Cardiac muscle cell (in vitro differentiated cells and primary cell): ENCODE data around the gene APEH. TPM values are rescaled to one million over a fixed set of nuclear protein-coding genes. Genes with fewer than 3 reads are reported as not detected.

Source experiments
- DNase-seq, 2 donors: peaks; one replicate each; pipeline versions ENCODE4 v3.0.0 to v3.0.0-alpha.2; 2010 to 2017; ENCODE audit warnings: low read depth in 1 of 2, low spot score in 1 of 2
- H3K27ac ChIP-seq: fragments of 200-600 bp; sonication (generic); 2 replicates; pipeline ENCODE4 v1.5.1; 2016
- H3K27me3 ChIP-seq: fragments of 200-600 bp; sonication (generic); 2 replicates; pipeline ENCODE4 v1.6.0; 2016; ENCODE audit warnings: control low read depth
- H3K36me3 ChIP-seq: fragments of 200-600 bp; sonication (generic); 2 replicates; pipeline ENCODE4 v1.5.1; 2016; ENCODE audit warnings: control low read depth
- H3K4me1 ChIP-seq: fragments of 200-600 bp; sonication (generic); 2 replicates; pipeline ENCODE4 v1.8.1; 2017; ENCODE audit warnings: low read depth, mild to moderate bottlenecking, mixed run types
- H3K4me3 ChIP-seq: fragments of 200-600 bp; sonication (generic); 2 replicates; pipeline ENCODE4 v1.5.1; 2016; ENCODE audit warnings: mild to moderate bottlenecking
- H3K9me3 ChIP-seq: fragments of 200-600 bp; sonication (generic); 2 replicates; pipeline ENCODE4 v1.5.1; 2017; ENCODE audit warnings: low read depth, mild to moderate bottlenecking, control low read depth
- polyA plus RNA-seq: library from polyadenylated mRNA; unstranded; fragments of >200 nt; fragmentation: Nextera tagmentation; extraction: Ambion mirVana; gene quantifications from 2 replicates; pipeline ENCODE4 v1.2.1, GENCODE V29; 2016
- total RNA-seq: library from RNA; depleted of rRNA; stranded (reverse); fragments of >200 nt; gene quantifications from 2 replicates; pipeline ENCODE4 v1.2.3, GENCODE V29; 2016
- TF ChIP-seq, protein P1 (sequence below): IDR thresholded peaks from 2 replicates; pipeline ENCODE4 v1.5.1; 2012; ENCODE audit warnings: low read depth, mild to moderate bottlenecking, low read length

Gene APEH
- total and polyA plus RNA-seq, 2 experiments from 2014 or later: 165 to 216 TPM

DNA sequence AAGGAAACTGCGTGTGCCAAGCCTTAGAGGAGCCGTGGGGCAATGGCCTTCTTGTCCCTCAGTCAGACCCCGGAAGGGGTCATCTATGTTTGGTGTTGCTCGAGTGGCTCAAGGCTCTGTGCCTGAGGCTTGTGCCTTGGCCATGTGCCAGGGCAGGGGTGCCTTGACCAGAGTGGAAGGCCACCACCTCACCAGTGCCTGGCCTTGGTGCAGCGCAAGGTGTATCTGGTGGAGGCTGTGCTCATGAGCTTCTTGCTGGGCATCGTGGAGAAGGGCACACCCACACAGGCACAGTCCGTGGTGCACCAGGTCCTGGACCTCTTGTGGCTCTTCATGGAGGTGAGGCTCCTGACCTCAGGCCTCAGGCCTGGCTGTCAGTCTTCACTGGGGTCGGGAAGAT is 25.9 kb downstream of the APEH start:
- DNase-seq: no peak
- H3K4me3 ChIP-seq: no peak overlapping the region
- H3K36me3 ChIP-seq: no peaks in the 10 kb centered on the region
- H3K27ac ChIP-seq: no peak overlapping the region
- H3K27me3 ChIP-seq: no peaks in the 10 kb centered on the region
- TF ChIP-seq, protein P1, sequence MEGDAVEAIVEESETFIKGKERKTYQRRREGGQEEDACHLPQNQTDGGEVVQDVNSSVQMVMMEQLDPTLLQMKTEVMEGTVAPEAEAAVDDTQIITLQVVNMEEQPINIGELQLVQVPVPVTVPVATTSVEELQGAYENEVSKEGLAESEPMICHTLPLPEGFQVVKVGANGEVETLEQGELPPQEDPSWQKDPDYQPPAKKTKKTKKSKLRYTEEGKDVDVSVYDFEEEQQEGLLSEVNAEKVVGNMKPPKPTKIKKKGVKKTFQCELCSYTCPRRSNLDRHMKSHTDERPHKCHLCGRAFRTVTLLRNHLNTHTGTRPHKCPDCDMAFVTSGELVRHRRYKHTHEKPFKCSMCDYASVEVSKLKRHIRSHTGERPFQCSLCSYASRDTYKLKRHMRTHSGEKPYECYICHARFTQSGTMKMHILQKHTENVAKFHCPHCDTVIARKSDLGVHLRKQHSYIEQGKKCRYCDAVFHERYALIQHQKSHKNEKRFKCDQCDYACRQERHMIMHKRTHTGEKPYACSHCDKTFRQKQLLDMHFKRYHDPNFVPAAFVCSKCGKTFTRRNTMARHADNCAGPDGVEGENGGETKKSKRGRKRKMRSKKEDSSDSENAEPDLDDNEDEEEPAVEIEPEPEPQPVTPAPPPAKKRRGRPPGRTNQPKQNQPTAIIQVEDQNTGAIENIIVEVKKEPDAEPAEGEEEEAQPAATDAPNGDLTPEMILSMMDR: no peak
- no peaks in the 10 kb centered on the region for H3K9me3 ChIP-seq
- no peaks in the 10 kb centered on the region for H3K4me1 ChIP-seq

DNA sequence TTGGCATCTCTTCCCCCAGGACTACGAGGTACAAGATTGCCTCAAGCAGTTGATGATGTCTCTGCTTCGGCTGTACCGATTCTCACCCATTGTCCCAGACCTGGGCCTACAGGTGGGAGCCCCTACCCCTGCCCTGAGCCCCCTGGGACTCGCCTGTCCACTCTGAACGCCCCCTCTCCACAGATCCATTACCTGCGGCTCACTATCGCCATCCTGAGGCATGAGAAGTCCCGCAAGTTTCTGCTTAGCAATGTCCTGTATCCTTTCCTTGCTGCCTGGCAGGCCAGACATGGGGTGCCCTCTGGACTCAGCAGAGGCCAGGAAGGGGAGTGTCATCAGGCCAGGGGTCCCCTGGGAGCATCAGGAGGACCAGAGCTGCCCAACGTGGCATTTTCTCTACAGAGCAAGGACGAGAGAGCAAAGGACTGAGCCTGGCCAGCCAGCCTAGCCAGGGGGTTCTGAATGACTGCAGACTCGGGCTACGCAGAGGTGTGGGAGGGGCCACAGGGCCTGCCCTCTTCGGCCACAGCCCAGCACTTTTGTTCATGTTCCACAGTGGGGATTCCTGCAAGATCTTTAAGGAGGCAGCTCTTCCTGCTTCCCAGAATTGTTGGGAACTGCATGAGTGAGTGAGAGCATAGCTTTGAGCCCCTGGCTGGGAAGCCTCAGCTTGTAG is 26.4 kb downstream of the APEH start:
- no peak overlapping the region for H3K27ac ChIP-seq

DNA sequence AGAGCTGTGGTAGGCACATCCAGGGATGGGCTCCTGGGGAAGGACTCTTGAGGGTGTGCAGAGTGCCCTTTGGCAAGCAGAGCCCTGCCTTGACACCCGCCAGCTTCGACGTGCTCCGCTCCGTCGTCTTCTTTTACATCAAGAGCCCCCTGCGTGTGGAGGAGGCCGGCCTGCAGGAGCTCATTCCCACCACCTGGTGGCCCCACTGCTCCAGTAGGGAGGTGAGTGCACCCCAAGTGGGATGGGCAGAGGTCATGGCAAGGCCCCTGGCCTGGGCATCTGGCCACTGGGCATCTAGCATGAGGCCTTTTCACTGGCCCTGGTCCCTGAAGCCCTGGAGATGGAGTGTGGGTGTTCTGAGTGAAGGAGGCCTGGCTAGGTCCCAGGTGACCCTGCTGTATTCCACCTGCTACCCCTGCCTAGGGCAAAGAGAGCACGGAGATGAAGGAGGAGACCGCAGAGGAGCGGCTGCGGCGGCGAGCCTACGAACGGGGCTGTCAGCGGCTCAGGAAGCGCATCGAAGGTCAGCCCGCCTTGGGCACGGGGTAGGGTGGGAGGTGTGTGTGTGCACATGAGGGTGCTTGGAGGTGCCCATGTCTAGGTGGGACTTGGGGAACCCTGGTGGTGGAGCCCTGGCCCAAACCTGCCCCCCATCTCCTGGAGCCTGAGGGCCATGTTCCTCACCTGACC is 27.4 kb downstream of the APEH start:
- no peaks in the 10 kb centered on the region for H3K36me3 ChIP-seq
- H3K27ac ChIP-seq: no peak overlapping the region
- H3K4me1 ChIP-seq: no peaks in the 10 kb centered on the region
- no peaks in the 10 kb centered on the region for H3K9me3 ChIP-seq
- H3K4me3 ChIP-seq: no peak overlapping the region
- TF ChIP-seq, protein P1: peak; percentile 49
- no peaks in the 10 kb centered on the region for H3K27me3 ChIP-seq
- DNase-seq: peak in 1 of 2 donors; percentile 39

More for the DNA sequence above, 26.4 kb downstream of the APEH start:
- DNase-seq: no peak
- Histone ChIP-seq H3K9me3 (no peaks in the 10 kb centered on the region), H3K36me3 (no peaks in the 10 kb centered on the region), H3K4me1 (no peaks in the 10 kb centered on the region), H3K27me3 (no peaks in the 10 kb centered on the region), H3K4me3 (no peak overlapping the region)
- TF ChIP-seq, protein P1: peak; percentile 11

GRCh38 chr3:49702672-49703071 is 28.5 kb downstream of the APEH start:
- Histone ChIP-seq H3K27me3 (no peaks in the 10 kb centered on the region), H3K4me1 (no peaks in the 10 kb centered on the region), H3K36me3 (no peaks in the 10 kb centered on the region), H3K27ac (no peak overlapping the region), H3K9me3 (no peaks in the 10 kb centered on the region), H3K4me3 (no peak overlapping the region)
- no peak for DNase-seq
- TF ChIP-seq, protein P1: no peak

DNA sequence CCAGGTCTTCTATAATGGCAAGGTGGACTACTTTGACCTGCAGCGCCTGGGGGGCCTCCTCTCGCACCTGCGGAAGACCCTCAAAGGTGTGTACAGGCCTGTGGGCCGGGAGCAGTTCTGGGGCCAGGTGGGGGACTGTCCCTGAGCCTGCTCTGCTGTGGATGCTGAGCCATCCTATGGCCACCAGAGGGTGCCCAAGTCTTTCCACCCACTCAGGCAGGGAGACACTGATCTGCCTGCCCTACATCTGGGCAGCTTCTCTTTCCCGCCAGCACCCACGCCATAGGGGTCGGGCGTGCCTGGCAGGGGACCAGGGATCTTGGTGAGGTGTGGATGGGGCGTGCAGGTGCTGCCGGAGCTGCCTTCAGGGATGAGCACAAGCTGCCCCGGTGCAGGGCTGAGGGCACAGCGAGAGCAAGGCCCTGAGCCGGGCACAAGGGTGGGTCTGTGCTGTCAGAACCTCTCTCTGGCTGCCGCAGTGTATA is 29.3 kb downstream of the APEH start:
- Histone ChIP-seq H3K27me3 (no peaks in the 10 kb centered on the region), H3K27ac (no peak overlapping the region), H3K9me3 (no peaks in the 10 kb centered on the region), H3K4me3 (no peak overlapping the region), H3K4me1 (no peaks in the 10 kb centered on the region), H3K36me3 (no peaks in the 10 kb centered on the region)
- TF ChIP-seq, protein P1: peak; percentile 87
- peak; percentile 68 to 72 for DNase-seq
